Vagina (tissue), 2 donors: ENCODE data around the gene ZFYVE26. TPM values are rescaled to one million over a fixed set of nuclear protein-coding genes. Genes with fewer than 3 reads are reported as not detected.
A peak's percentile ranks its signal among the peaks of the same experiment; 100 is the strongest.

Experiments used
- DNase-seq, 2 donors: peaks; one replicate each; pipeline ENCODE4 v3.0.0-alpha.2; 2017; ENCODE audit errors: extremely low spot score in 2 of 2
- H3K27ac ChIP-seq: fragments of 200-600 bp; sonication (generic); one replicate; pipeline ENCODE4 v1.5.1; 2019
- H3K27me3 ChIP-seq: fragments of 200-600 bp; sonication (generic); one replicate; pipeline ENCODE4 v1.5.1; 2019
- H3K36me3 ChIP-seq, 2 donors: fragments of 200-600 bp; sonication (generic); one replicate each; pipeline ENCODE4 v1.5.1; 2017 to 2019
- H3K4me1 ChIP-seq: fragments of 200-600 bp; sonication (generic); one replicate; pipeline ENCODE4 v1.5.1; 2019
- H3K4me3 ChIP-seq, 2 donors: fragments of 200-600 bp; sonication (generic); 1 replicate in 1 of 2; 2 replicates in 1 of 2; pipeline ENCODE4 v1.5.1; 2016 to 2019
- H3K9me3 ChIP-seq: fragments of 200-600 bp; sonication (generic); one replicate; pipeline ENCODE4 v1.5.1; 2019
- POLR2A ChIP-seq, 2 donors: fragments of 450-650 bp; IDR thresholded peaks; one replicate each; pipeline ENCODE4 v1.6.1; 2017; ENCODE audit warnings: antibody characterized with exemption in 2 of 2, mild to moderate bottlenecking in 2 of 2, moderate library complexity in 2 of 2
- POLR2AphosphoS5 ChIP-seq, 2 donors: sonication (generic); formaldehyde crosslinking; IDR thresholded peaks; one replicate each; pipeline ENCODE4 v1.9.0; 2017; ENCODE audit warnings: antibody characterized with exemption in 2 of 2, mild to moderate bottlenecking in 2 of 2, low read depth in 1 of 2; ENCODE audit not compliant: insufficient read depth in 1 of 2
- intact Hi-C: fragments of 100-400 bp; cut with DNase I; formaldehyde crosslinking; loops from one replicate; pipeline ENCODE4 v1.15.1; 2023
- total RNA-seq: library from RNA; depleted of rRNA; stranded (reverse); fragments of >200 nt; gene quantifications from one replicate; pipeline ENCODE4 v1.2.3, GENCODE V29; 2016
- TF ChIP-seq, protein P1 (sequence below), 3 experiments: fragments of 450-650 bp in 2 of 3; fragments of 200-600 bp in 1 of 3; sonication (generic) in 1 of 3; IDR thresholded peaks; one replicate each; pipeline ENCODE4 v1.5.1; 2017 to 2019; ENCODE audit warnings: antibody characterized with exemption in 3 of 3, mild to moderate bottlenecking in 2 of 3, moderate library complexity in 2 of 3

The ZFYVE26 gene
- total RNA-seq, 1 donor from 2014 or later, result 30.2 TPM

GRCh38 chr14:67765192-67765834, 51.1 kb downstream of the ZFYVE26 start:
- intact Hi-C loops, result no loop called here
- Histone ChIP-seq H3K36me3 (peaks cover 6 to 82% of the 10 kb centered on the region in 2 donors), H3K27me3 (no peaks in the 10 kb centered on the region), H3K4me3 (no peak overlapping the region), H3K27ac (no peak overlapping the region), H3K4me1 (no peaks in the 10 kb centered on the region), H3K9me3 (no peaks in the 10 kb centered on the region)
- TF ChIP-seq POLR2AphosphoS5 (IDR thresholded peaks at IDR 0.05; ENCODE audit: insufficient read depth in 1 of 2, low read depth in 1 of 2), result peak in 1 of 2 donors; percentile 25
- no peak for TF ChIP-seq POLR2A (IDR thresholded peaks at IDR 0.05)
- TF ChIP-seq, protein P1, sequence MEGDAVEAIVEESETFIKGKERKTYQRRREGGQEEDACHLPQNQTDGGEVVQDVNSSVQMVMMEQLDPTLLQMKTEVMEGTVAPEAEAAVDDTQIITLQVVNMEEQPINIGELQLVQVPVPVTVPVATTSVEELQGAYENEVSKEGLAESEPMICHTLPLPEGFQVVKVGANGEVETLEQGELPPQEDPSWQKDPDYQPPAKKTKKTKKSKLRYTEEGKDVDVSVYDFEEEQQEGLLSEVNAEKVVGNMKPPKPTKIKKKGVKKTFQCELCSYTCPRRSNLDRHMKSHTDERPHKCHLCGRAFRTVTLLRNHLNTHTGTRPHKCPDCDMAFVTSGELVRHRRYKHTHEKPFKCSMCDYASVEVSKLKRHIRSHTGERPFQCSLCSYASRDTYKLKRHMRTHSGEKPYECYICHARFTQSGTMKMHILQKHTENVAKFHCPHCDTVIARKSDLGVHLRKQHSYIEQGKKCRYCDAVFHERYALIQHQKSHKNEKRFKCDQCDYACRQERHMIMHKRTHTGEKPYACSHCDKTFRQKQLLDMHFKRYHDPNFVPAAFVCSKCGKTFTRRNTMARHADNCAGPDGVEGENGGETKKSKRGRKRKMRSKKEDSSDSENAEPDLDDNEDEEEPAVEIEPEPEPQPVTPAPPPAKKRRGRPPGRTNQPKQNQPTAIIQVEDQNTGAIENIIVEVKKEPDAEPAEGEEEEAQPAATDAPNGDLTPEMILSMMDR (IDR thresholded peaks at IDR 0.05), result no peak
- no peak for DNase-seq

- no peaks in the 10 kb centered on the region for H3K9me3 ChIP-seq
- H3K4me1 ChIP-seq, result no peaks in the 10 kb centered on the region
- no peaks in the 10 kb centered on the region for H3K27me3 ChIP-seq
- no peak for DNase-seq
- intact Hi-C loops, result no loop called here
- no peak overlapping the region for H3K27ac ChIP-seq
- peaks cover 3 to 84% of the 10 kb centered on the region in 2 donors for H3K36me3 ChIP-seq
- H3K4me3 ChIP-seq, result no peak overlapping the region
- no peak for TF ChIP-seq POLR2A (IDR thresholded peaks at IDR 0.05)
- TF ChIP-seq, protein P1 (IDR thresholded peaks at IDR 0.05), result no peak
- no peak for TF ChIP-seq POLR2AphosphoS5 (IDR thresholded peaks at IDR 0.05; ENCODE audit: insufficient read depth in 1 of 2, low read depth in 1 of 2)
Measured at GRCh38 chr14:67764496-67764895, 51.9 kb downstream of the ZFYVE26 start.

DNA sequence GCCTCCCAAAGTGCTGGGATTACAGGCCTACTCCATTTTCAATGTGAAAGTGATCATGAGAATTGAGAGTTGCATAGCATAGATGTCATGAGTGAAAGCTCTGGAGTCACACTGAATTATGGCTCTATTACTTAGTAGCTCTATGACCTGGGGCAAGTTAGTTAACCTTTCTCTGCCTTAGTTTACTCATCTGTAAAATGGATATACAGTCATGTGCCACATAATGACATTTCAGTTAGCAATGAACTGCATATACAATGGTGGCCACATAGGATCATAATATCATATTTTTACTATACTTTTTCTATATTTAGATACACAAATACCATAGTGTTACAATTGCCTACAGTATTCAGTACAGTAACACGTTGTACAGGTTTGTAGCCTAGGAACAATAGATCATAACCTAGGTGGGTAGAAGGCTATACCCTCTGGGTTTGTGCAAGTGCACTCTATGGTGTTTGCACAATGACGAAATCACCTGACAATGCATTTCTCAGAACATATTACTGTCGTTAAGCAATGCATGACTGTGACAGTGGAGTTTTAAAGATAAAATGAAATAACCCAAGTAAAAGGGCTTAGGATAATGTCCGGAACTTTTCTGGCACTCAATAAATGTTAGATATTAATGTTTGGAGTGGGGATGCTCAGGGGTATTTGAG, 53.1 kb downstream of the ZFYVE26 start:
- no peaks in the 10 kb centered on the region for H3K9me3 ChIP-seq
- peaks cover 0 to 72% of the 10 kb centered on the region in 2 donors for H3K36me3 ChIP-seq
- no peak overlapping the region for H3K27ac ChIP-seq
- H3K27me3 ChIP-seq, result no peaks in the 10 kb centered on the region
- DNase-seq, result no peak
- TF ChIP-seq, protein P1 (IDR thresholded peaks at IDR 0.05), result no peak
- TF ChIP-seq POLR2A (IDR thresholded peaks at IDR 0.05), result no peak
- no peak for TF ChIP-seq POLR2AphosphoS5 (IDR thresholded peaks at IDR 0.05; ENCODE audit: insufficient read depth in 1 of 2, low read depth in 1 of 2)
- intact Hi-C loops, result no loop called here
- no peak overlapping the region for H3K4me3 ChIP-seq
- H3K4me1 ChIP-seq, result no peaks in the 10 kb centered on the region

DNA sequence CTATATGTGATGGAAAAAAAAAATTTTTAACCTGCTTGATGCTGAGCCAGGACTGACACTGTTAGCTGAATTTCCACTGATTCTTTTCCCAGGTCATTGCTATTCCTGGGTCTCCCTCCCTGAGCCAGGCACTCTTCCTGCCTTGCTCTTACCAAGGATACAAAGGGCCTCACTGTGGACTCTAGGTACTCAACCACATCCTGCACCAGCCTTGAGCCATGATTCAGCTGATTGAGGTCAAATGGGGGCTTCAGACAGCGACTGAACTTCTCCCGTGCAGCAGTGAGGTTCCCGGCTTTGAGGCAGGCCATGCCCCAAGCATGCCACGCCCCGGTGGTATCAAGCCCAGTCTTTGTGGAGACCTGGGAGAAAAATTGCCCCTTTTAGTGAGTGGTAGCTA, 54.3 kb downstream of the ZFYVE26 start:
- no peaks in the 10 kb centered on the region for H3K4me1 ChIP-seq
- H3K36me3 ChIP-seq, result peaks cover 0 to 60% of the 10 kb centered on the region in 2 donors
- H3K4me3 ChIP-seq, result no peak overlapping the region

More for the DNA sequence above, 54.3 kb downstream of the ZFYVE26 start:
- TF ChIP-seq, protein P1 (IDR thresholded peaks at IDR 0.05), result no peak
- TF ChIP-seq POLR2AphosphoS5 (IDR thresholded peaks at IDR 0.05; ENCODE audit: insufficient read depth in 1 of 2, low read depth in 1 of 2) (no peak), POLR2A (IDR thresholded peaks at IDR 0.05) (no peak)
- H3K27me3 ChIP-seq, result no peaks in the 10 kb centered on the region
- H3K9me3 ChIP-seq, result no peaks in the 10 kb centered on the region
- intact Hi-C loops, result no loop called here
- no peak overlapping the region for H3K27ac ChIP-seq
- DNase-seq, result no peak
